ENCODE measurements around the gene PGGHG. TPM values are rescaled to one million over a fixed set of nuclear protein-coding genes. Genes with fewer than 3 reads are reported as not detected.

The PGGHG gene
- total RNA-seq, 1 donor from 2014 or later = 49.5 TPM

- Mint-ChIP-seq H3K9me3 (ENCODE audit: low read depth) (no peaks in the 10 kb centered on the region), H3K4me3 (ENCODE audit: unreplicated experiment) (no peak overlapping the region), H3K4me1 (ENCODE audit: low read depth) (no peaks in the 10 kb centered on the region), H3K36me3 (ENCODE audit: low read depth) (peaks cover 26% of the 10 kb centered on the region), H3K27me3 (ENCODE audit: low read depth) (no peaks in the 10 kb centered on the region), H3K27ac (ENCODE audit: unreplicated experiment) (no peak overlapping the region)
- no peak for TF ChIP-seq CTCF (IDR thresholded peaks at IDR 0.05)
- no peak for DNase-seq (ENCODE audit: low spot score)
Observed at GRCh38 chr11:253886-254270, 35.0 kb upstream of the PGGHG start.

- Mint-ChIP-seq H3K27ac (ENCODE audit: unreplicated experiment) (no peak overlapping the region), H3K4me3 (ENCODE audit: unreplicated experiment) (no peak overlapping the region), H3K36me3 (ENCODE audit: low read depth) (peaks cover 22% of the 10 kb centered on the region), H3K9me3 (ENCODE audit: low read depth) (no peaks in the 10 kb centered on the region), H3K27me3 (ENCODE audit: low read depth) (no peaks in the 10 kb centered on the region), H3K4me1 (ENCODE audit: low read depth) (no peaks in the 10 kb centered on the region)
- DNase-seq (ENCODE audit: low spot score) = no peak
- no peak for TF ChIP-seq CTCF (IDR thresholded peaks at IDR 0.05)
Observed at GRCh38 chr11:255176-255575, 33.8 kb upstream of the PGGHG start.

GRCh38 chr11:255816-256215 lies 33.1 kb upstream of the PGGHG start:
- Mint-ChIP-seq H3K27me3 (ENCODE audit: low read depth) (no peaks in the 10 kb centered on the region), H3K4me1 (ENCODE audit: low read depth) (no peaks in the 10 kb centered on the region), H3K27ac (ENCODE audit: unreplicated experiment) (no peak overlapping the region), H3K36me3 (ENCODE audit: low read depth) (peaks cover 17% of the 10 kb centered on the region), H3K9me3 (ENCODE audit: low read depth) (no peaks in the 10 kb centered on the region), H3K4me3 (ENCODE audit: unreplicated experiment) (no peak overlapping the region)
- TF ChIP-seq CTCF (IDR thresholded peaks at IDR 0.05) = no peak
- DNase-seq (ENCODE audit: low spot score) = no peak

GRCh38 chr11:256952-257737 lies 31.8 kb upstream of the PGGHG start:
- no peak overlapping the region for H3K4me3 Mint-ChIP-seq (ENCODE audit: unreplicated experiment)
- peaks cover 4% of the 10 kb centered on the region for H3K9me3 Mint-ChIP-seq (ENCODE audit: low read depth)
- H3K4me1 Mint-ChIP-seq (ENCODE audit: low read depth) = no peaks in the 10 kb centered on the region
- peaks cover 12% of the 10 kb centered on the region for H3K36me3 Mint-ChIP-seq (ENCODE audit: low read depth)
- no peak overlapping the region for H3K27ac Mint-ChIP-seq (ENCODE audit: unreplicated experiment)
- no peak for DNase-seq (ENCODE audit: low spot score)
- H3K27me3 Mint-ChIP-seq (ENCODE audit: low read depth) = no peaks in the 10 kb centered on the region
- no peak for TF ChIP-seq CTCF (IDR thresholded peaks at IDR 0.05)

GRCh38 chr11:257766-258493 lies 31.0 kb upstream of the PGGHG start:
- H3K27ac Mint-ChIP-seq (ENCODE audit: unreplicated experiment) = no peak overlapping the region
- no peak for DNase-seq (ENCODE audit: low spot score)
- H3K36me3 Mint-ChIP-seq (ENCODE audit: low read depth) = peaks cover 5% of the 10 kb centered on the region
- peaks cover 5% of the 10 kb centered on the region for H3K9me3 Mint-ChIP-seq (ENCODE audit: low read depth)
- no peaks in the 10 kb centered on the region for H3K27me3 Mint-ChIP-seq (ENCODE audit: low read depth)
- peak; percentile 30 for TF ChIP-seq CTCF (IDR thresholded peaks at IDR 0.05)
- no peaks in the 10 kb centered on the region for H3K4me1 Mint-ChIP-seq (ENCODE audit: low read depth)
- no peak overlapping the region for H3K4me3 Mint-ChIP-seq (ENCODE audit: unreplicated experiment)
